Omental fat pad (tissue), 4 donors: ENCODE results near the gene ABR. TPM values are rescaled to one million over a fixed set of nuclear protein-coding genes. Genes with fewer than 3 reads are reported as not detected.
"Not testable (repeated sequence)": the region's sequence is repeated elsewhere in the genome, so short reads cannot be mapped to it uniquely, and the experiment has no call there.

Experiments used
- ATAC-seq: fragments of 150-250 bp; one replicate; pipeline ENCODE4 v1.9.1; 2016; ENCODE audit warnings: mild to moderate bottlenecking, moderate library complexity; ENCODE audit not compliant: low FRiP score
- DNase-seq: peaks from one replicate; pipeline ENCODE4 v3.0.0-alpha.2; 2019; ENCODE audit warnings: low spot score
- CTCF ChIP-seq, 3 donors: fragments of 450-650 bp; IDR thresholded peaks; one replicate each; pipeline ENCODE4 v1.5.1; 2016 to 2017; ENCODE audit warnings: antibody characterized with exemption in 3 of 3, mild to moderate bottlenecking in 3 of 3, moderate library complexity in 2 of 3
- total RNA-seq, 4 donors: library from RNA; depleted of rRNA; stranded (reverse); fragments of >200 nt; gene quantifications; one replicate each; pipeline ENCODE4 v1.1.0, GENCODE V29; 2016

Gene ABR
- total RNA-seq, 4 donors from 2014 or later = 51.1 to 92.1 (median 75.8) TPM

GRCh38 chr17:1202291-1202690, 22.5 kb upstream of the ABR start:
- ATAC-seq = no peak
- no peak for TF ChIP-seq CTCF (IDR thresholded peaks at IDR 0.05)
- no peak for DNase-seq

- no peak for TF ChIP-seq CTCF (IDR thresholded peaks at IDR 0.05)
- ATAC-seq (no peak), DNase-seq (no peak)
Observed at GRCh38 chr17:1201132-1201702, 21.4 kb upstream of the ABR start.

- DNase-seq, ATAC-seq: not testable (repeated sequence)
Observed at GRCh38 chr17:1199271-1199743, 19.5 kb upstream of the ABR start.

GRCh38 chr17:1197781-1198490, 18.2 kb upstream of the ABR start:
- TF ChIP-seq CTCF (IDR thresholded peaks at IDR 0.05) = no peak
- ATAC-seq = peak; percentile 31
- DNase-seq = no peak

GRCh38 chr17:1197379-1197778, 17.6 kb upstream of the ABR start:
- DNase-seq (no peak), ATAC-seq (peak; percentile 54)
- TF ChIP-seq CTCF (IDR thresholded peaks at IDR 0.05) = no peak

GRCh38 chr17:1196946-1197345, 17.2 kb upstream of the ABR start:
- DNase-seq (no peak), ATAC-seq (no peak)
- no peak for TF ChIP-seq CTCF (IDR thresholded peaks at IDR 0.05)

- no peak for DNase-seq
- no peak for TF ChIP-seq CTCF (IDR thresholded peaks at IDR 0.05)
Observed at GRCh38 chr17:1192911-1193699, 13.3 kb upstream of the ABR start.

More at GRCh38 chr17:1192911-1193699, 13.3 kb upstream of the ABR start:
- ATAC-seq = no peak
